CD4-positive, alpha-beta T cell (primary cell): ENCODE measurements around the gene HIVEP1. TPM values are rescaled to one million over a fixed set of nuclear protein-coding genes. Genes with fewer than 3 reads are reported as not detected.

Experiments
- ATAC-seq: fragments of 200-7000 bp; cut with Tn5 transposase; one replicate; pipeline ENCODE4 v1.10.0; 2022; ENCODE audit warnings: mild to moderate bottlenecking; ENCODE audit not compliant: poor library complexity
- CTCF ChIA-PET: fragments of 350-600 bp; sonication (Branson Sonifier 250); formaldehyde crosslinking; loops from one replicate; lab custom pipeline; 2021; ENCODE audit warnings: antibody characterized with exemption, inconsistent platforms; lab: Charles Lee
- POLR2A ChIA-PET: fragments of 350-600 bp; sonication (Branson Sonifier 250); formaldehyde crosslinking; loops from one replicate; lab custom pipeline; 2021; ENCODE audit warnings: antibody characterized with exemption, inconsistent platforms; lab: Charles Lee
- DNase-seq, 14 experiments: peaks; one replicate each; pipeline ENCODE4 v3.0.0-alpha.2; 2013 to 2020; ENCODE audit warnings: mixed read lengths in 2 of 14
- H3K27ac ChIP-seq, 2 donors: one replicate each; pipeline versions ENCODE4 v1.5.1 to v1.7.0; 2013; ENCODE audit warnings: low read length in 2 of 2, low read depth in 1 of 2, mild to moderate bottlenecking in 1 of 2
- H3K27me3 ChIP-seq, 2 experiments: 1 replicate in 1 of 2; 2 replicates in 1 of 2; pipeline versions ENCODE4 v1.6.1 to v1.7.0; 2013; ENCODE audit warnings: low read length in 2 of 2, control low read depth in 1 of 2, mild to moderate bottlenecking in 1 of 2, moderate library complexity in 1 of 2; ENCODE audit not compliant: insufficient read depth in 2 of 2, control insufficient read depth in 1 of 2
- H3K36me3 ChIP-seq: one replicate; pipeline ENCODE4 v1.6.1; 2013; ENCODE audit warnings: low read length, control low read depth; ENCODE audit not compliant: insufficient read depth
- H3K4me1 ChIP-seq: one replicate; pipeline ENCODE4 v1.6.1; 2013; ENCODE audit warnings: low read length, control low read depth; ENCODE audit not compliant: insufficient read depth
- H3K4me3 ChIP-seq: one replicate; pipeline ENCODE4 v1.5.1; 2013; ENCODE audit warnings: mild to moderate bottlenecking, low read length, moderate library complexity
- H3K9me3 ChIP-seq, 2 experiments: 1 replicate in 1 of 2; 2 replicates in 1 of 2; pipeline versions ENCODE4 v1.6.1 to v1.7.0; 2013; ENCODE audit warnings: low read length in 2 of 2, mild to moderate bottlenecking in 2 of 2, control low read depth in 1 of 2, moderate library complexity in 1 of 2; ENCODE audit not compliant: control insufficient read depth in 1 of 2, insufficient read depth in 1 of 2
- H3K27ac Mint-ChIP-seq: one replicate; pipeline ENCODE4 v1.8.0; 2020; ENCODE audit warnings: mixed read lengths
- H3K27me3 Mint-ChIP-seq: one replicate; pipeline ENCODE4 v1.8.0; 2021; ENCODE audit warnings: mixed read lengths
- H3K36me3 Mint-ChIP-seq: one replicate; pipeline ENCODE4 v1.8.0; 2021; ENCODE audit warnings: low read depth, mixed read lengths
- H3K4me1 Mint-ChIP-seq: one replicate; pipeline ENCODE4 v1.8.0; 2021; ENCODE audit warnings: low read depth, mixed read lengths
- H3K4me3 Mint-ChIP-seq: one replicate; pipeline ENCODE4 v1.8.0; 2020; ENCODE audit warnings: mild to moderate bottlenecking, mixed read lengths
- H3K9me3 Mint-ChIP-seq: one replicate; pipeline ENCODE4 v1.8.0; 2020; ENCODE audit warnings: mixed read lengths
- CTCF ChIP-seq: fragments of 200-600 bp; IDR thresholded peaks from one replicate; pipeline ENCODE4 v1.8.0; 2022; ENCODE audit warnings: antibody characterized with exemption, mild to moderate bottlenecking
- intact Hi-C, 2 experiments: fragments of 100-400 bp; cut with DNase I in 1 of 2; cut with micrococcal nuclease in 1 of 2; formaldehyde crosslinking; loops; one replicate each; pipeline versions ENCODE4 v1.15.1 to v1.9.0; 2023 to 2025; cut with DNase I, micrococcal nuclease
- total RNA-seq, 174 experiments: library from RNA in 2 of 174; stranded (reverse) in 2 of 174; gene quantifications; one replicate each; pipeline ENCODE4 v1.2.3 and lab custom pipeline; 2021 to 2026

HIVEP1 gene
- total RNA-seq, 2 experiments from 2014 or later = 76.3 to 78.8 TPM

DNA sequence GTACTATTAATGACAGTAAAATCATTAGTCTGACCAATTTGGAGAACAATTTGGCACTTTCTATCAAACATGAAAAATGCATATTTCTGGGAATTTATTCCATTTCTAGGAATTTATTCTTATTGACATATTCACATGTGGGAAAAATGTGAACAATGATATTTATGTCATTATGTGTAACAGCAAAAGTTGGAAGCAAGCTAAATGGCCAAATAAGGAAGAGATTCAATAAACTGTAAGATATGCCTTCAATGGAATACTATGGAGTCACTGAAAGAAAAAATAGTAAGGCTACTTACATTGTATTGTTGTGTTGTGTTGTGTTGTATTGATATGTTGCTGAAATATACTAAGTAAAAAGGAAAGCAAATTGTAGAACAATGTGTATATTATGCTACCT is 177.5 kb downstream of the HIVEP1 start:
- DNase-seq (no peak), ATAC-seq (no peak)
- no peaks in the 10 kb centered on the region for H3K36me3 Mint-ChIP-seq
- H3K9me3 Mint-ChIP-seq = no peaks in the 10 kb centered on the region
- Histone ChIP-seq H3K27me3 (no peaks in the 10 kb centered on the region), H3K4me1 (no peaks in the 10 kb centered on the region), H3K27ac (no peak overlapping the region), H3K4me3 (no peak overlapping the region), H3K9me3 (no peaks in the 10 kb centered on the region), H3K36me3 (no peaks in the 10 kb centered on the region)
- POLR2A ChIA-PET = no interaction called here
- no peak for TF ChIP-seq CTCF
- no peak overlapping the region for H3K27ac Mint-ChIP-seq
- no peak overlapping the region for H3K4me3 Mint-ChIP-seq
- no peaks in the 10 kb centered on the region for H3K4me1 Mint-ChIP-seq
- no peaks in the 10 kb centered on the region for H3K27me3 Mint-ChIP-seq
- intact Hi-C loops = no loop called here
- CTCF ChIA-PET = no interaction called here

- no peak for ATAC-seq
- no peak overlapping the region for H3K4me3 Mint-ChIP-seq
- Histone ChIP-seq H3K36me3 (no peaks in the 10 kb centered on the region), H3K4me1 (no peaks in the 10 kb centered on the region), H3K9me3 (no peaks in the 10 kb centered on the region), H3K27me3 (no peaks in the 10 kb centered on the region), H3K27ac (no peak overlapping the region), H3K4me3 (no peak overlapping the region)
- intact Hi-C loops = no loop called here
- no peak for TF ChIP-seq CTCF
- no peak for DNase-seq
- no peaks in the 10 kb centered on the region for H3K9me3 Mint-ChIP-seq
- H3K27me3 Mint-ChIP-seq = no peaks in the 10 kb centered on the region
- no peak overlapping the region for H3K27ac Mint-ChIP-seq
- no peaks in the 10 kb centered on the region for H3K36me3 Mint-ChIP-seq
- CTCF ChIA-PET = no interaction called here
- POLR2A ChIA-PET = no interaction called here
- H3K4me1 Mint-ChIP-seq = no peaks in the 10 kb centered on the region
Observed at GRCh38 chr6:12190252-12190651, 178.1 kb downstream of the HIVEP1 start.

GRCh38 chr6:12196326-12196936 is 184.3 kb downstream of the HIVEP1 start:
- Mint-ChIP-seq H3K4me1 (no peaks in the 10 kb centered on the region), H3K36me3 (no peaks in the 10 kb centered on the region), H3K4me3 (no peak overlapping the region), H3K27ac (no peak overlapping the region), H3K27me3 (no peaks in the 10 kb centered on the region), H3K9me3 (no peaks in the 10 kb centered on the region)
- ChIA-PET CTCF (no interaction called here), POLR2A (no interaction called here)
- no peaks in the 10 kb centered on the region for H3K27me3 ChIP-seq
- H3K4me3 ChIP-seq = no peak overlapping the region
- no peaks in the 10 kb centered on the region for H3K4me1 ChIP-seq
- no peaks in the 10 kb centered on the region for H3K9me3 ChIP-seq
- DNase-seq (no peak), ATAC-seq (no peak)
- H3K36me3 ChIP-seq = no peaks in the 10 kb centered on the region
- no peak overlapping the region for H3K27ac ChIP-seq
- TF ChIP-seq CTCF = no peak
- intact Hi-C loops = no loop called here
